ENCODE results near the gene GDPD3. TPM values are rescaled to one million over a fixed set of nuclear protein-coding genes. Genes with fewer than 3 reads are reported as not detected.
A peak's percentile ranks its signal among the peaks of the same experiment; 100 is the strongest.
"Not testable (repeated sequence)": the region's sequence is repeated elsewhere in the genome, so short reads cannot be mapped to it uniquely, and the experiment has no call there.

GDPD3 gene
- total RNA-seq, 2 experiments from 2014 or later, result 5.3 to 9.9 TPM

GRCh38 chr16:30142672-30143346 is 29.5 kb upstream of the GDPD3 start:
- intact Hi-C loops (cut with micrococcal nuclease), result loop anchor here (5.0 kb wide), 1 partner anchor 51 kb away; the partner anchor contains the start of gene TBX6
- Mint-ChIP-seq H3K27me3 (no peaks in the 10 kb centered on the region), H3K36me3 (no peaks in the 10 kb centered on the region), H3K27ac (peak overlapping the region; percentile 33), H3K4me3 (no peak overlapping the region), H3K9me3 (no peaks in the 10 kb centered on the region), H3K4me1 (ENCODE audit: low read depth) (peaks cover 15% of the 10 kb centered on the region)
- peak; percentile 33 for DNase-seq
- POLR2A ChIA-PET, result no interaction called here
- CTCF ChIA-PET, result interaction anchor here (1.0 to 1.1 kb wide), 3 partner anchors 28 to 41 kb away, joined by 3 to 5 read pairs (median 5); partner anchors contain the start of genes CORO1A and GDPD3

- H3K9me3 Mint-ChIP-seq, result no peaks in the 10 kb centered on the region
- no peak for DNase-seq
- no peak overlapping the region for H3K4me3 Mint-ChIP-seq
- no peak overlapping the region for H3K27ac Mint-ChIP-seq
- no peaks in the 10 kb centered on the region for H3K27me3 Mint-ChIP-seq
- ChIA-PET CTCF (no interaction called here), POLR2A (no interaction called here)
- intact Hi-C loops (cut with micrococcal nuclease), result loop anchor here (5.0 kb wide), 1 partner anchor 49 kb away; the partner anchor contains the start of gene TBX6
- H3K4me1 Mint-ChIP-seq (ENCODE audit: low read depth), result peaks cover 15% of the 10 kb centered on the region
- no peaks in the 10 kb centered on the region for H3K36me3 Mint-ChIP-seq
These were observed 28.4 kb upstream of the GDPD3 start for GRCh38 chr16:30141750-30142149.

GRCh38 chr16:30139583-30140481 is 26.5 kb upstream of the GDPD3 start:
- Mint-ChIP-seq H3K4me3 (no peak overlapping the region), H3K27ac (peak overlapping the region; percentile 10), H3K27me3 (no peaks in the 10 kb centered on the region), H3K9me3 (no peaks in the 10 kb centered on the region), H3K36me3 (no peaks in the 10 kb centered on the region), H3K4me1 (ENCODE audit: low read depth) (peaks cover 15% of the 10 kb centered on the region)
- POLR2A ChIA-PET, result no interaction called here
- CTCF ChIA-PET, result interaction anchor here (1.6 kb wide), 2 partner anchors 28 to 48 kb away, joined by 3 to 4 read pairs; partner anchors contain the start of gene TBX6
- DNase-seq, result peak; percentile 20
- intact Hi-C loops (cut with micrococcal nuclease), result loop anchor here (1.0 to 5.0 kb wide), 2 partner anchors 42 to 48 kb away; partner anchors contain the start of gene TBX6

GRCh38 chr16:30137897-30138296 is 24.6 kb upstream of the GDPD3 start:
- H3K4me1 Mint-ChIP-seq (ENCODE audit: low read depth), result peaks cover 9% of the 10 kb centered on the region
- ChIA-PET CTCF (interaction anchor here (1.1 kb wide), 1 partner anchor 26 kb away, joined by 3 read pairs; no protein-coding TSS in a partner anchor), POLR2A (no interaction called here)
- H3K4me3 Mint-ChIP-seq, result no peak overlapping the region
- H3K36me3 Mint-ChIP-seq, result no peaks in the 10 kb centered on the region
- H3K9me3 Mint-ChIP-seq, result no peaks in the 10 kb centered on the region
- H3K27ac Mint-ChIP-seq, result no peak overlapping the region
- no peaks in the 10 kb centered on the region for H3K27me3 Mint-ChIP-seq
- DNase-seq, result no peak
- intact Hi-C loops (cut with micrococcal nuclease), result no loop called here

- H3K27me3 Mint-ChIP-seq, result no peaks in the 10 kb centered on the region
- H3K27ac Mint-ChIP-seq, result no peak overlapping the region
- peaks cover 9% of the 10 kb centered on the region for H3K4me1 Mint-ChIP-seq (ENCODE audit: low read depth)
- DNase-seq, result no peak
- CTCF ChIA-PET, result interaction anchor here (1.1 kb wide), 1 partner anchor 25 kb away, joined by 3 read pairs; no protein-coding TSS in a partner anchor
- H3K4me3 Mint-ChIP-seq, result no peak overlapping the region
- H3K36me3 Mint-ChIP-seq, result no peaks in the 10 kb centered on the region
- intact Hi-C loops (cut with micrococcal nuclease), result no loop called here
- H3K9me3 Mint-ChIP-seq, result no peaks in the 10 kb centered on the region
- POLR2A ChIA-PET, result no interaction called here
These were observed 23.8 kb upstream of the GDPD3 start for GRCh38 chr16:30136971-30137605.

- H3K27ac Mint-ChIP-seq, result no peak overlapping the region
- POLR2A ChIA-PET, result no interaction called here
- H3K27me3 Mint-ChIP-seq, result no peaks in the 10 kb centered on the region
- no peaks in the 10 kb centered on the region for H3K9me3 Mint-ChIP-seq
- CTCF ChIA-PET, result no interaction called here
- H3K4me3 Mint-ChIP-seq, result no peak overlapping the region
- peaks cover 4% of the 10 kb centered on the region for H3K4me1 Mint-ChIP-seq (ENCODE audit: low read depth)
- intact Hi-C loops (cut with micrococcal nuclease), result no loop called here
- no peak for DNase-seq
- no peaks in the 10 kb centered on the region for H3K36me3 Mint-ChIP-seq
These were observed 19.3 kb upstream of the GDPD3 start for GRCh38 chr16:30132591-30132990.

- H3K9me3 Mint-ChIP-seq, result no peaks in the 10 kb centered on the region
- DNase-seq, result no peak
- peaks cover 4% of the 10 kb centered on the region for H3K4me1 Mint-ChIP-seq (ENCODE audit: low read depth)
- no peaks in the 10 kb centered on the region for H3K27me3 Mint-ChIP-seq
- H3K4me3 Mint-ChIP-seq, result no peak overlapping the region
- ChIA-PET CTCF (no interaction called here), POLR2A (no interaction called here)
- H3K36me3 Mint-ChIP-seq, result no peaks in the 10 kb centered on the region
- peak overlapping the region; percentile 54 for H3K27ac Mint-ChIP-seq
- intact Hi-C loops (cut with micrococcal nuclease), result no loop called here
These were observed 18.6 kb upstream of the GDPD3 start for GRCh38 chr16:30131869-30132475.

- intact Hi-C loops (cut with micrococcal nuclease), result no loop called here
- CTCF ChIA-PET, result interaction anchor here (2.0 kb wide), 1 partner anchor 15 kb away, joined by 9 read pairs; the partner anchor contains the start of gene GDPD3
- H3K27me3 Mint-ChIP-seq, result no peaks in the 10 kb centered on the region
- no peaks in the 10 kb centered on the region for H3K9me3 Mint-ChIP-seq
- no peak overlapping the region for H3K27ac Mint-ChIP-seq
- H3K4me3 Mint-ChIP-seq, result no peak overlapping the region
- POLR2A ChIA-PET, result no interaction called here
- peaks cover 6% of the 10 kb centered on the region for H3K4me1 Mint-ChIP-seq (ENCODE audit: low read depth)
- no peak for DNase-seq
- H3K36me3 Mint-ChIP-seq, result no peaks in the 10 kb centered on the region
These were observed 14.7 kb upstream of the GDPD3 start for GRCh38 chr16:30127993-30128392.

- H3K4me3 Mint-ChIP-seq; H3K27ac Mint-ChIP-seq; DNase-seq; H3K36me3 Mint-ChIP-seq; H3K9me3 Mint-ChIP-seq; intact Hi-C loops (cut with micrococcal nuclease); H3K27me3 Mint-ChIP-seq: not testable (repeated sequence)
- CTCF ChIA-PET, result interaction anchor here (0.7 to 1.9 kb wide), 3 partner anchors 14 to 34 kb away, joined by 3 to 5 read pairs (median 4); partner anchors contain the start of gene TBX6
- H3K4me1 Mint-ChIP-seq (ENCODE audit: low read depth), result peaks cover 14% of the 10 kb centered on the region
- POLR2A ChIA-PET, result interaction anchor here (1.1 kb wide), 1 partner anchor 34 kb away, joined by 3 read pairs; the partner anchor contains the start of gene TBX6
These were observed 12.4 kb upstream of the GDPD3 start for GRCh38 chr16:30125690-30126089.

- no peak overlapping the region for H3K4me3 Mint-ChIP-seq
- intact Hi-C loops (cut with micrococcal nuclease), result loop anchor here (5.0 kb wide), 1 partner anchor 48 kb away; the partner anchor contains the start of gene PPP4C
- H3K36me3 Mint-ChIP-seq, result no peaks in the 10 kb centered on the region
- CTCF ChIA-PET, result interaction anchor here (0.7 kb wide), 1 partner anchor 33 kb away, joined by 3 read pairs; the partner anchor contains the start of gene TBX6
- no peak for DNase-seq
- H3K9me3 Mint-ChIP-seq, result no peaks in the 10 kb centered on the region
- no peak overlapping the region for H3K27ac Mint-ChIP-seq
- H3K27me3 Mint-ChIP-seq, result no peaks in the 10 kb centered on the region
- peaks cover 16% of the 10 kb centered on the region for H3K4me1 Mint-ChIP-seq (ENCODE audit: low read depth)
- POLR2A ChIA-PET, result interaction anchor here (1.1 kb wide), 1 partner anchor 33 kb away, joined by 3 read pairs; the partner anchor contains the start of gene TBX6
These were observed 11.6 kb upstream of the GDPD3 start for GRCh38 chr16:30124985-30125379.

- CTCF ChIA-PET, result interaction anchor here (1.0 kb wide), 1 partner anchor 10 kb away, joined by 4 read pairs; no protein-coding TSS in a partner anchor
- DNase-seq, result peak; percentile 35
- H3K9me3 Mint-ChIP-seq, result no peaks in the 10 kb centered on the region
These were observed 9.3 kb upstream of the GDPD3 start for GRCh38 chr16:30122604-30123160.

More at GRCh38 chr16:30122604-30123160, 9.3 kb upstream of the GDPD3 start:
- Mint-ChIP-seq H3K27ac (peak overlapping the region; percentile 85), H3K36me3 (peaks cover 8% of the 10 kb centered on the region), H3K4me3 (peak overlapping the region; percentile 87), H3K27me3 (no peaks in the 10 kb centered on the region), H3K4me1 (ENCODE audit: low read depth) (peaks cover 18% of the 10 kb centered on the region)
- intact Hi-C loops (cut with micrococcal nuclease), result loop anchor here (1.0 to 5.0 kb wide), 3 partner anchors 26 to 45 kb away; partner anchors contain the start of genes PPP4C and YPEL3
- POLR2A ChIA-PET, result interaction anchor here (1.5 kb wide), 1 partner anchor 63 kb away, joined by 7 read pairs; no protein-coding TSS in a partner anchor

All from activated CD4-positive, alpha-beta memory T cell treated with anti-CD3 and anti-CD28 coated beads for 36 hours (primary cell).